Myocyte (in vitro differentiated cells): ENCODE measurements around the gene ZBTB7C. TPM values are rescaled to one million over a fixed set of nuclear protein-coding genes. Genes with fewer than 3 reads are reported as not detected.

Source experiments
- DNase-seq: peaks from one replicate; pipeline ENCODE4 v3.0.0-alpha.2; 2012; ENCODE audit warnings: low read depth
- total RNA-seq: library from RNA; depleted of rRNA; stranded (reverse); fragments of >200 nt; gene quantifications from 2 replicates; pipeline ENCODE4 v1.2.3, GENCODE V29; 2014

Gene ZBTB7C
- total RNA-seq, 1 donor from 2014 or later, result 16.4 TPM

DNA sequence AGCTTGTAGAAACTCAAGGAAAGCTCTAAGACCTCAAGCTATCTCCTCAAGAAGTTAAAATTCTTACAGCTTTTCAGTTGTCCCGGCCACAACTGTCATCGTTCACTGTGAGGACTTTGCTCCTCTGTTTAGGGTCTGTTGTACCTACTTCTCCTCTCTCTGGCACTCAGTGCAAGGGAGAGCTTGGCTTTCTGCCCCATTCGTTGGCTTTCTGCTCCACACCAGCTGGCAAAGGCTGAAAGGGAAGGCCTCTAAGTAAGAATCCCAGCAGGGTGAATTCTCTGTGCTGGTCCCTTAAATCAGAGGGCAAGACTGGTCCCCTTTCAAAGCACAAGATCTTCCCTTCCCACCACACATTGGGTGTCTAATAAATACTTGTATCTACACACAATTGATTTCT, 17.3 kb downstream of the ZBTB7C start:
- DNase-seq, result peak; percentile 69

DNA sequence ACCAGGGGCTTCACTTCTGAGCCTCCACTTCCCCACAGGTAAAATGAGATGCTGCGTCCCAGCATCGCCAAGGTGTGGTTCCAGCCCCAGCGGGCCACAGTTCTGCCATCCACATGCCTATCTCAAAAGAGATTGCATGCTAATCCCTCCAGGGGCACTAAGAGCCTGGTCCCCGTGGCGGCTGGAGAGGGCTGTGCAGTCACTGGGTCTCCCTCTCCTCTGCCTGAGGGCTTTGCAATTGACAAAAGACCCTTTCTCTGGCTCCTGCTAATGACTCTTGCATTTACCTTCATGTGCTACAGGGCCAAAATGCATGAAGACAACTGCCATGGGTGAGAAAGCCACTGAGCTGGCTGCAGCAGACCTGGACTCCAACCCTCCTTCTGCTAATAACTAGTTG, 18.5 kb downstream of the ZBTB7C start:
- no peak for DNase-seq

DNA sequence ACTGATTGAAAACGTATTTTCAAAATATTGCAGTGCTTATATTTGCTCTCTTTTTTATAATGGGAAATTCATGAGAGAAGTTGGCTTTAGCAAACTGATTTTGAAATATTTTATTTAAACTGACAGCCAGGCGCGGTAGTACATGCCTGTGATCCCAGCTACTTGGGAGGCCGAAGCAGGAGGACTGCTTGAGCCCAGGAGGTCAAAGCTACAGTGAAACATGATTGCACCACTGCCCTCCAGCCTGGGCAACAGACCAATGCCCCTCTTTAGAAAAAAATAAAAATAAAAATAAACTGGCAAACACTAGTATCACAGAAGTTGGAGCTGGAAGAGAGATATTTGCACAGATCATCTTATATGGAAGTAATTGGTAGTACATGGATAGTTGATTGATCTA, 20.7 kb downstream of the ZBTB7C start:
- DNase-seq, result no peak

DNA sequence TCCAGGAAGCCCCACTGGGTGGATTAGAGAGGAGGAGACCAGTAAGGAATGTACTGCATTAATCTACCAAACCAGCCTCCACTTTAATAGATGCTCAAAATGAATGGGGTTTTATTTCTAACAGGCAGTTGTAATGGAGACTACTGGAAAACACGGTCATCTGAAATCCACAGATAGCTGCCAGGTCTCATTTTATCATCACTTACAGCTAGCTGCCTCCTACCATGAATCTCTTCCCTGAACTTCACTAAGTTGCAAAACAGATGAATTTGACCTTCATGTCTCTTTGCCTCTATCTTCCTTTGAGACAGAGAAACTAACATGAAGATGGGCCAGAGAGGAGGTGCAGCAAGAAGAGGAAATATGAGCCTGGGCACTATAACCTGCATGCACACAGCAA, 21.9 kb downstream of the ZBTB7C start:
- no peak for DNase-seq

DNA sequence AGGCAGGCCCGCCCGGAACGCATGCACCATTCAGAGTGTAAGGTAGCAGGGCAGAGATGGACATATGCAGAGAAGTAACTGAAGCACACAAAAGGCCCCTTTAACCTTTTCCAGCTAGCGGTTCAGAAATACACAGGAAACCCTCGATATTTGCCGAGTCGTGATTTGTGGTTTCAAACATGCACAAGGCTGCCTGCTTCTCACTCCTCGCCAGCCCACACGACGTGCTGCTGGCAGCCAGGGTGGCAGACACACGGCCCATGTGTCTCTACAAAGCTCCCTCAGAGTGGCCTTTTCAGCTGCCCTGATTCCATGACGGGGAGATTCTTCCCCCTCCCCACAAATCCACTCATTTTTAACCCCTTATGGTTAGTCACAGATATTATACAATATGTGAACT, 23.6 kb downstream of the ZBTB7C start:
- peak; percentile 61 for DNase-seq

DNA sequence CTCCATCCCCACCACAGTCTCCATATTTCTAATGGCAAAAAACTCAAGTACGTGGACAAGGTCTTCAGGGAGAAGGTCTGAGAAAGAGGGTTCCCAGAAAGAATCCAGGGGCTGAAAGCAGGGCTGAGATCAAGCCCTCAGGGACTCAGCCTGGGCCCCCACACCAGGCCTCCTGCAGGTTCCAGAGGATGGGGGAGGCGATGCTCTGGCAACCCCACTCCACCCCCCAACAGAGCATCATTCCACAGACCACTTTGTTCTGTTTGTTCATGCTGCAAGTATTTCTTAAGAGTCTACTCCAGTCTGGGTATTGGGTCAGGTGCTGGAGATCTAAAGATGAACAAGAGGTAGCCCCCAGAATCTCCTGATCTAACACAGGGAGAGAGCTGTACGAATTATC, 32.2 kb downstream of the ZBTB7C start:
- DNase-seq, result no peak

DNA sequence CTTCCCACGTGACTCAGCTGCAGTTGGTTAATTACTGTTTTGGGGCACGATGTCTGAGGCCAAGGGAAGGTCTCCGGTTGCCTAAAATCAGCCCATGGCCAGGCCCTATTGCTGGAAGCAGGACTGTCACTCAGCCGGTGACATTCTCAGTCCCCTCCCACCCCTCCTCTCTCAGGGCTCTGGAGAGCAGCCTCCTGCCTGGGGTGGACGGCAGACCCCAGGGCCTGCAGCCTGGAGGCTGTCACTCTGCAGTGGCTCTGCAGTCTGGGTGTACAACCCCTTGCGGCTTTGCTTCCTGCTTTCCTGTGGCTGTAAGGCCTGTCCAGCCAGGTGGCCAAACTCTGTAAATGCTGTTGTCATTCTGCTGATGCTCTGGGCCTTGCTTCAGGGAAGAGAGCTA, 32.8 kb downstream of the ZBTB7C start:
- no peak for DNase-seq

DNA sequence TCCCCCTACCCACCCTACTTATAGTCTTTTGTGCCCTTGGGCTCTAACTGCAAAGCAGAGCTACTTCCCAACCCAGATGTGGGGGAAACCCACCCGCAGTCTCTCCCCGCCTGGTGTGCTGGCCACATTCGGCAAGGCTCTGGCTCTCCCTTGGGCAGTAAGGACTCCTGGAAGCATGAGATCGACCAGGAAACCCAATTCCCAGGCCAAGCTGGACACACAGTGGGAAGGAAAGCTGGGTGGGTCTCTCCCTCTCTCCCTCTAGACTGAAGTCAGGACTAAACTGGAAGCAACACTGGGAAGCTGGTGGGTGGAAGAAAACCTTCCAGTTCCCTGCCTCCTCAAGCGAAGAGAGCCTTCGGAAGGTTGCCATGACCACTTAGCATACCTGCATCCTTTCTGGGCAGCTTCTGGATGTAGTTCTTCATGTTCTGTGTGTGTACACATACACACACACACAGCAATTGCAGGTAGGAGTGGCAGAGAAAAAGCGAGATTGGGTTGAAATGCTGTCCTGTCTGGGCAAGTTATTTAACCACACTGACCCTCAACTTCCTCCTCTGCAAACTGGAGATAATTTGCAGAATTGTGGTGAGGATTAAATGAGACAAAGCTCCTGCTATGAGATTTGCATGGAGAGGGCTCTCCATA, 33.9 kb downstream of the ZBTB7C start:
- no peak for DNase-seq

DNA sequence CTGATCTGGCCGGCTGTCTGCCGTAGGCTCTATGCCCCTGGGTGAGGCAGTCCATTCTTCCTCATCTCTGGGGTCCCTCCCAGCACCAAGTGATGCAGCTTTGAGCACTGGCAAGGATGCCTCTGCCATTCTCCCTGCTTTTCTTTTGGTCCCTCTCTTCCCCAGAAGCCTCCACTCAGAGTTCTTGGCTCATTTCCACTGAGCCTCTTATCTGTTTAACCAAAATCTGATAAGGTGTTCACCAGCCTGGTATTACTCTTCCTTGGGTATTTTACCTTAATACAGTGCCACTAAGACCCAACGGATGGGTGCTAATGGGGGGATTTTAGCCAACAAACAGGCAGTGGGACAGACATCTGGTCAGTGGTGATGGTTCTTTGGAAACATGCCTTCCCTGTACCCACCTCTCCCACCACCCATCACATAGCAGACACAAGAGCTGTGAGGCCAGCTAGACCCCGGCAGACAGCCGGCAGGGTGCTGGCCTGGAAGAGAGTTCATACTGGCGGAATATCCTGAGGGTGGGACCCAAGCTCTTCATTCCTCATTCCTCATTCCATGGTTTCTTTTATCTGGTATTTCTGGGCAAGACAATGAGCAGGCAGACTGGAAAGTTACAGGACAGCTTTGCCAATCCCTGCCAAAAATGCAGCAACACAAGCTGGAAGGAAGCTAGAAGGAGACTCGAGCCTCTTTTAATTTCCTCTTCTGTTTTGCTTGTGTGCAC, 34.6 kb downstream of the ZBTB7C start:
- DNase-seq, result no peak

DNA sequence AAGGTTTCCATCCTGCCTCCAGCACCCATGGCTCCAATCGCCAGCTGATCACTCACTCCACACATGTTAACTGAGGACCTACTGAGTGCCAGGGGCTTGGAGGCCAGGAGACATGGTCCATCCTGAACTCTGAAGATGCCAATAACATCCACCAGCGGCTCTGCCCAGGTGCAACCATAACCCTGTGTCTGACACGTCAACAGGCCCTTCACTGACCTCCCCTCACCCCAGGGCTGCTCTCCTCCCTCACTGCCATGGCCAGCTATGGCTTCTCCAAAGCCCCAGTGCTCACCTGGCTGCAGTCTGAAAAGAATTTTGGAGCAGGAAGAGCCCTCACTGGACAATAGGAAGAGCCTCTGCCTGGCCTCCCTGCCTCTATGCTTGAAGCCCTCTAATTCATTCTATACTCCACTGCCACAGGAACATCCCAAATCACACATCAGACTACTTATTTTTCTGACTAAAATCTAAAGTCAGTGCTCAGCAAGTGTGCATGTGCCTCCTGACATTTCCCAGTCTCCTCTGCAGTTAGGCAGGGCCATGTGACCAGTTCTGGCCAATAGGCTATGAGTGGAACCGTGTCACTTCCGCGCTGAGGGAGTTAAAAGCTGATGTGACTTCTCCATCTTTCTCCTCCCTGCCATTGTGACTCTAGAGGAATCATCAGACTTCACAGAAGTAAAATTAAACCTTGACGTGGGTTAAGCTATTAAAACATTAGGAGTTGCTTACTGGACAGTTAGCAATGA, 37.2 kb downstream of the ZBTB7C start:
- no peak for DNase-seq

DNA sequence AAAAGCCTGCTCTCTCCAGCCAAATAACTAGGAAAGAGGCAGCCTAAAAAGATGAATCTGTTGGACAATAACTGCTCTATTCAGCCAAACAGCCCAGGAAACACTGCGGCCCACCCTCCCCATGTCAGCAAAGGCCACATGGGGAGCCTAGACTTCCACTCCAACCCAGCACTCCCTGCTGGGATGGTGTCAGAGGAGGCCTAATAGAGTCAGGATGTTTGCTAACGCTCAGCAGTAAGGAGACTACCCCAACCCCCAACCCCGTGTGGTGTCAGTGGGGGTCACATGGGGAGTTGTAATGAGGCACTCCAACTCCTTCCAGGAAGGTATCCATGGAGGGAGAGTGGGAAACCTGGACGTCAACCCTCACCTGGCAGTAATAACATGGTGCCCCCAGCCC, 41.6 kb downstream of the ZBTB7C start:
- no peak for DNase-seq

DNA sequence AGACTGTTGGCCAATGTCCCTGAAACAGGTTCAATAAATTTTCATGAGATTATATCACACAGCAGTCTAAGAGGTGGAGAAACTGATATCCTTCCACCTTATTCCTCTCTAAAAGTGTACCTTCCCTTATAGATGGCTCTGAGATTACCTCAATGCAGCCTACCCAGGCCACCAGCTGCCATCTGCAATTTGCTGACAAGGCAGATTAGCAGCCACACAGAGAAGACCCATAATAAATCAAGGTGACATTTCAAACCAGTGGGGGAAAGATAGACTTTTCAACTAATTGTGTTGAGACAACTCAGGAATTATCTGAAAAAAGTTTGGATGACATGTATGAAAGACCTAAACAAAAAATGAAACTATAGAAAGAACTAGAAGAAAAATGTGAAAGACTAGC, 43.2 kb downstream of the ZBTB7C start:
- no peak for DNase-seq

DNA sequence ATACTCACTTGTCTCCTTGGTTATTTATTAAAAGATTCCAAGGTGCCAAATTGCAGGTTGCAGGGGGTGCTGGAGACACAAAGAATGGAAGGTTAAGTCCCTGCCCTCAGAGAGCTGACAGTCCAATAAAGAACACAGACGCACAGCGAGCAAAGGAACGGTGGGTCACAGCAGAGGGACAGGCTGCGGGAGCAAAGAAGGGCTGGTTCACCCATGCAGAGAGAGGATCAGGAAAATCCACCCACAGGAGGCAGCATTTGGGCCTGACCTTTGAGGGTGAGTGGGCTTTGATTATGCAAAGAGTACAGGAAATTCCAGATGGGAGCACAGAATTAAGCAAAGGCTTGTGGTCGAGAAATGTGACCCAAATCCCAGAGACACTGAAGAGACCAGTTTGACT, 45.0 kb downstream of the ZBTB7C start:
- DNase-seq, result no peak

DNA sequence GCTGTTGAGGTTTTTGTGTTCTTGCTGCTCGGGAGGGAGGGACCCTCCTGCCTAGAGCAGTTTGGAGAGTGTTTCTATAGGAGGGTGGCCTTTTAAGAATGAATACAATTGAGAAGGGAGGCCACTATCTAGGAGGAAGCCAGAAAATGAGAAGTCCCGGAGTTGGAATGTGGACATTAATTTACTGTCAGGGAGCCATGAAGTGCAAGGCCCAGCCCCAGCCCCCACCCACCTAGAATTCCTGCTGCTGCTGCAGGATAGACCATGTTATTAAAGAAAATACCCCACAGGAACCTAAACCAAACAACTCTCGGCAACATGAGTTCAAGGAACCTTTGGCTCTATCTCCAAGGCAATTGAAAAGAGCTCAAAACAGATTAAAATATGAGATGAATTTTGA, 46.0 kb downstream of the ZBTB7C start:
- no peak for DNase-seq

DNA sequence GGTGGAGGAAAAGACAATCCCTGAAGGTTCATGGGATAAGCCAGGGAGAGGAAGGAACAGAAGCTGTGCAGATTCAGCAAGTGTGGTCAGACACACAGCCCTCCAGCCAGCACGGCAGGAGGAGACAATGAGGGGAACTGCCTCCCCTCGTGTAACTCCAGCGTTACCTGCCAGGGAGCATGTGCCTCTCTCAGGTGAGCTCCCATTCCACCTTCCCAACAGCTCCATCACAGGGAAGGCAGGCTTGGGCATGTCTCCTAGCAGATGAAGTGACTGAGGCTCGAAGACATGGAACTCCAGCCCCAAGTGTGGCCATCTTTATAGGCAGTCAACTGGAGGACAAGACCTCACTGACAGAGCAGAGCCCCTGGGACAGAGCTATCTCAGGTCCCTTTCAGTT, 47.4 kb downstream of the ZBTB7C start:
- no peak for DNase-seq

DNA sequence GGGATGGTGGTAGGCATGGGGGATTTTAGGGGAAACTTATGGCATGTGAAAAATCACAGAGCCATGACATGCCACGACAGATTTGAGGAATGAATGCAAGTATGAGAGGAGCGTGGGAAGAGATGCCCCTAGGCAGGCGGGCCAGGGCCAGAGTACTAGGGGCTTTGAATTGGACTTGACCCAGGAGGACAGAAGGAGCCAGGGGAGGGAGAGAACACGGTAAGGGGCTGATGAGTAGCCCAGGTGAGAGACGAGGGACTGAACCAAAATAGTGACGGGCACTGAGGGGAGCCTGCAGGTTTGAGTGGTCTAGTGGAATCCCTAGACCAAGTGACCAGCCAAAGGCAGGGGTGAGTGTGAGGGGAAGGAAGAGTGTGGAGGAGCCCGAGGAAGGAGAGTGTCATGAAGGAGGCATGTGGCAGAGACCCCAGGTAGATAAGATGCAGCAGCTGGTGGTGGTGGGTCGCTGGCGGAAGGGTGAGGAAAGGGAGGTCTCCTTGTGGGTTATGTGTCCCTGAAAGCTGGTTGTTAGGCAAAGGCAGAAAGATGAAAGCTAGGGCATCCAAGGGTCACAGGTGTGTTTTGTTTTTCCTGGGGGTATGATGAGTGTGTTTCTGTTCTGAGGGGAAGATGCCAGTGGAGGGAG, 48.7 kb downstream of the ZBTB7C start:
- DNase-seq, result no peak

DNA sequence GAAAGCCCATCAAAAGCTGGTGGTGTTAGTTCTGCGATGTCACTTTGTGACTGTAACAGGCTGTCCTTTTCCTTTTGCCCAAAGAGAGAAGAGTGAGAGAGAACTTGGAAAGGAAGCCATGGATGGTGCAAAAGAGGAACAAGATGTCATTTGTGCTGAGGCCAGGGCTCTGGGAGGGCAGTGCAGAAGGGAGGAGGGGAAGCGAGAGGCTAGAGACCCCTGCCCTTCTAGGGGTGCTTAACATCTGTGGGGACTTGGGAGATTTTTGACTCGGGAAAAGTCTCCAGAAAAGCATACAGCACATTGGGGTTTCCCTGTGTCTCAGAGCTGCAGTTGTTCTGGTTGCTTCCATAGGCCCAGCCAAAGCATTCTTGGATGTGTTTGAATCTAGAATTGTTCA, 49.6 kb downstream of the ZBTB7C start:
- no peak for DNase-seq

DNA sequence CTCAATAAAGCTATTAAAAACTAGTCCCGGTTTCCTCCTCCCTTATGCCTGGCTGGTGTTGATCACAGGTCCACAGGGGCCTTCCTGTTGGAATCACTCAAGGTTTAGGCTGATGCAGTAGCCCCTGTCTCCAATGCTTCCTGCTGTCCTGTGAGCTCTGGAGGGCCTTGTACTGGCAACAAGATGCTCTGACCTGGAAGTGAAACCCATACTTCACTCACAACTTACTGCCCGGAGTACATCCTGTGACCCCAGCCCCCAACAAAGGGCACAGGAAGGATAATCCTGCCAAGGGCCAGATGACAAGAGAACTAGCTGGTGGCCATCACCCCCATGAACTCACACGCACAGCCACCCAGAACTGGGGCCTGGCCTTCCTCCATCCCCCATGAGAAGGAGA, 50.3 kb downstream of the ZBTB7C start:
- no peak for DNase-seq

DNA sequence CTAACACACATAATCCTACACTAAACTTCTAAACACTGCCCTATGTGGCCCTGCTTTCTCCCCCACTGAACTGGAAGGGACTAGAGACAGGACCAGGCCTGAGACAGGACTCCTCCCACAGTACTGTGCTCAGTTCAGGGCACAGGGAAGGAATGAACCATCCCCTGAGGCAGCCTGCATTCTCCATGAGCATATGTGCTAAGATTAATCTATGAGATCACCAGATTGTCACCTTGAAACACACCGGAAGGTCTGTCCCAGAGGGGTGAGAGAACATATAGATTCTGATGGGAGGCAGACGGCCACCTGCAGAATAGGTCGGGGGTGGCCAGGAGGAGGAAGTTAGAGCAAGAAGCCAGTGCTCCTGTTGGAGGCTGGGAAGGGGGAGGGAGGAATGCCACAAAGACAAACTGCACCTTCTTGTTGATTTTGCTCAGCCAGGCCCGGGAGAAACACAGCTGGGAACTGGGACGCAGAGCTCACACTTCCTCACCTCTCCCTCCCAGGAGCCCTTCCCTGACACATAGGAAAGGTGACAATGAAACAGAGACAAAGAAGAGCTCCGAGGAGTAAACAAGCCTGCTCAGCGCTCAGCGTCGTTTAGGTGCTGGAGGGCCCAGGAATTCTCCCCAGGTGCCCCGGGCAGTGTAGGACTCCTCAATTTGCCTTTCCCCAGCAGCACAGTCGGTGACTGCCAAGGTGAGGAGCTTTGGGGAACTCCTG, 52.1 kb downstream of the ZBTB7C start:
- DNase-seq, result no peak

DNA sequence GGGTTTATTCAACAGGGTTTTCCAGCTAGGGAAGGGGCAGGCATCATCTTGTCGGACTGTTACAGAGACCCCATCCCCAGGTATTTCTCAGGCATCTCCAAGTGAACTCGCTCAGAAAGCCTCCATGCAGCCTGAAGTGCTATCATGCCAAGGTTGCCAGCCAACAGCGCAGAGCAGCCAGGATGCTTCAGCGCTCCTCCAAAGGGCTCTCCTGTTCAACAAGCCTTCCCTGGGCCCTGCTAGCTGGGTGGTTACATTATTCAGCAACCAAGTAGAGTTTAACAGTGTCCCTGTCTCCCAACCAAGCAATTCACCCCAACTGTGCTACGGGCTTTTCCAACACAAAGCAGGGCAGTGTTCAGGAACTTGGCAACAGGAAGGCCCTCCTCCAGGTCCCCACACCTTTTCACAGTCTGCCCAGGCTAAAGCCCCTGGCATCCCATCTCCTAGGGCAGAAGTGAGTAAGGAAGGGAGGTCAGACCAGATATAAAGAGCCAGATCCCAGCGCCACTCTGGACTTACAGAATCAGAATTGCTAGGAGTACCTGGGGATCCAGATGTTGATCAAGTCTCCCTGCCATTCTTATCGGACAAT, 52.9 kb downstream of the ZBTB7C start:
- DNase-seq, result no peak
